Endodermal cell (in vitro differentiated cells): Measurements from ENCODE around the gene EIF4G1. TPM values are rescaled to one million over a fixed set of nuclear protein-coding genes. Genes with fewer than 3 reads are reported as not detected.
A peak's percentile ranks its signal among the peaks of the same experiment; 100 is the strongest.
"Not testable (repeated sequence)": the region's sequence is repeated elsewhere in the genome, so short reads cannot be mapped to it uniquely, and the experiment has no call there.

Experiments used
- DNase-seq: peaks from one replicate; pipeline ENCODE4 v3.0.0-alpha.2; 2017
- H3K27ac ChIP-seq: 2 replicates; pipeline ENCODE4 v1.5.1; 2013; ENCODE audit warnings: mild to moderate bottlenecking, low read depth, low read length, moderate library complexity
- H3K27me3 ChIP-seq: 2 replicates; pipeline ENCODE4 v1.6.1; 2013; ENCODE audit warnings: mild to moderate bottlenecking, low read length, moderate library complexity; ENCODE audit not compliant: insufficient read depth, control insufficient read depth, poor library complexity, severe bottlenecking
- H3K36me3 ChIP-seq: 2 replicates; pipeline ENCODE4 v1.7.0; 2013; ENCODE audit warnings: mild to moderate bottlenecking, low read length, moderate library complexity; ENCODE audit not compliant: control insufficient read depth, insufficient read depth
- H3K4me1 ChIP-seq: one replicate; pipeline ENCODE4 v1.7.0; 2013; ENCODE audit warnings: low read length; ENCODE audit not compliant: control insufficient read depth, insufficient read depth
- H3K4me3 ChIP-seq: 2 replicates; pipeline ENCODE4 v1.5.1; 2013; ENCODE audit warnings: mild to moderate bottlenecking, low read length, moderate library complexity
- H3K9ac ChIP-seq: 2 replicates; pipeline ENCODE4 v1.6.1; 2013; ENCODE audit warnings: mild to moderate bottlenecking, low read length, moderate library complexity; ENCODE audit not compliant: poor library complexity, severe bottlenecking; ENCODE audit errors: extremely low read depth
- H3K9me3 ChIP-seq: 2 replicates; pipeline ENCODE4 v1.6.1; 2013; ENCODE audit warnings: mild to moderate bottlenecking, low read length, moderate library complexity; ENCODE audit not compliant: control insufficient read depth
- H3K27ac Mint-ChIP-seq: 2 replicates; pipeline ENCODE4 v1.8.0; 2020; ENCODE audit warnings: mixed read lengths
- H3K27me3 Mint-ChIP-seq: 2 replicates; pipeline ENCODE4 v1.8.0; 2021; ENCODE audit warnings: mild to moderate bottlenecking, mixed read lengths; ENCODE audit not compliant: insufficient read depth
- H3K36me3 Mint-ChIP-seq: 2 replicates; pipeline ENCODE4 v1.8.0; 2020; ENCODE audit warnings: low read depth, mixed read lengths
- H3K4me1 Mint-ChIP-seq: 2 replicates; pipeline ENCODE4 v1.8.0; 2020; ENCODE audit warnings: mixed read lengths
- H3K4me3 Mint-ChIP-seq: 2 replicates; pipeline ENCODE4 v1.8.0; 2020; ENCODE audit warnings: mild to moderate bottlenecking, moderate library complexity, mixed read lengths
- H3K9me3 Mint-ChIP-seq: 2 replicates; pipeline ENCODE4 v1.8.0; 2020; ENCODE audit warnings: mild to moderate bottlenecking, mixed read lengths
- CTCF ChIP-seq: fragments of 200-600 bp; sonication (generic); conservative IDR thresholded peaks from 2 replicates; pipeline ENCODE4 v1.5.0; 2021; ENCODE audit warnings: antibody characterized with exemption, mild to moderate bottlenecking
- WGBS, 2 experiments: methylation state at CpG; one replicate each; pipeline versions ENCODE4 v1.1.5 to v1.1.7; 2013; ENCODE audit warnings: missing lambda C conversion rate in 2 of 2, mixed read lengths in 1 of 2; ENCODE audit not compliant: insufficient coverage in 1 of 2, insufficient read length in 1 of 2; 5-methylcytosine and 5-hydroxymethylcytosine counted together
- total RNA-seq, 2 donors: library from RNA; stranded (reverse); fragmentation: NEBNext Ultra II Directional in 1 of 2; extraction: Animal tissue kit (Norgen Biotek cat#: 25700) in 1 of 2; gene quantifications; 2 replicates in 1 of 2; 3 replicates in 1 of 2; pipeline ENCODE4 v1.2.1, GENCODE V29; 2021

Gene EIF4G1
- total RNA-seq, 2 donors from 2014 or later = 408 to 475 TPM

GRCh38 chr3:184337981-184338380, 23.6 kb downstream of the EIF4G1 start:
- Histone ChIP-seq H3K27me3 (no peaks in the 10 kb centered on the region), H3K9me3 (no peaks in the 10 kb centered on the region), H3K4me1 (no peaks in the 10 kb centered on the region), H3K36me3 (peaks cover 27% of the 10 kb centered on the region), H3K4me3 (no peak overlapping the region), H3K27ac (peak overlapping the region; percentile 89), H3K9ac (no peak overlapping the region)
- peak overlapping the region; percentile 15 for H3K4me3 Mint-ChIP-seq
- peak overlapping the region; percentile 8 for H3K27ac Mint-ChIP-seq
- peaks cover 14% of the 10 kb centered on the region for H3K4me1 Mint-ChIP-seq
- DNase-seq = no peak
- H3K27me3 Mint-ChIP-seq = peaks cover 4% of the 10 kb centered on the region
- peaks cover 35% of the 10 kb centered on the region for H3K36me3 Mint-ChIP-seq
- no peak for TF ChIP-seq CTCF
- H3K9me3 Mint-ChIP-seq = no peaks in the 10 kb centered on the region
- 78 to 88% methylated on average over 6 to 7 of the region's 7 CpGs for WGBS, 2 experiments

- Histone ChIP-seq H3K27ac (peak overlapping the region; percentile 89), H3K4me3 (no peak overlapping the region), H3K36me3 (peaks cover 27% of the 10 kb centered on the region), H3K9ac (no peak overlapping the region), H3K9me3 (no peaks in the 10 kb centered on the region), H3K27me3 (no peaks in the 10 kb centered on the region), H3K4me1 (no peaks in the 10 kb centered on the region)
- H3K27ac Mint-ChIP-seq = peak overlapping the region; percentile 35
- peak; percentile 93 for DNase-seq
- peaks cover 32% of the 10 kb centered on the region for H3K36me3 Mint-ChIP-seq
- H3K9me3 Mint-ChIP-seq = no peaks in the 10 kb centered on the region
- peaks cover 4% of the 10 kb centered on the region for H3K27me3 Mint-ChIP-seq
- peaks cover 14% of the 10 kb centered on the region for H3K4me1 Mint-ChIP-seq
- TF ChIP-seq CTCF = peak; percentile 49
- H3K4me3 Mint-ChIP-seq = peak overlapping the region; percentile 15
- 32 to 75% methylated on average over 14 to 37 of the region's 37 CpGs for WGBS, 2 experiments
These were observed 24.1 kb downstream of the EIF4G1 start for GRCh38 chr3:184338511-184338945.

GRCh38 chr3:184339001-184339400, 24.6 kb downstream of the EIF4G1 start:
- Mint-ChIP-seq H3K36me3 (peaks cover 27% of the 10 kb centered on the region), H3K27ac (no peak overlapping the region), H3K4me3 (no peak overlapping the region), H3K9me3 (no peaks in the 10 kb centered on the region), H3K27me3 (peaks cover 4% of the 10 kb centered on the region), H3K4me1 (peaks cover 14% of the 10 kb centered on the region)
- H3K9me3 ChIP-seq = no peaks in the 10 kb centered on the region
- H3K9ac ChIP-seq = no peak overlapping the region
- H3K4me3 ChIP-seq = no peak overlapping the region
- TF ChIP-seq CTCF = no peak
- no peaks in the 10 kb centered on the region for H3K4me1 ChIP-seq
- DNase-seq = no peak
- H3K27me3 ChIP-seq = no peaks in the 10 kb centered on the region
- peak overlapping the region; percentile 89 for H3K27ac ChIP-seq
- 83 to 92% methylated on average over 5 to 8 of the region's 8 CpGs for WGBS, 2 experiments
- H3K36me3 ChIP-seq = peaks cover 25% of the 10 kb centered on the region

GRCh38 chr3:184339451-184340135, 25.2 kb downstream of the EIF4G1 start:
- H3K9me3 ChIP-seq, H3K27me3 Mint-ChIP-seq, H3K9ac ChIP-seq, H3K4me3 Mint-ChIP-seq, DNase-seq, H3K4me3 ChIP-seq, H3K27ac ChIP-seq, H3K27me3 ChIP-seq, H3K27ac Mint-ChIP-seq, H3K9me3 Mint-ChIP-seq, H3K4me1 ChIP-seq: not testable (repeated sequence)
- peaks cover 14% of the 10 kb centered on the region for H3K4me1 Mint-ChIP-seq
- peaks cover 24% of the 10 kb centered on the region for H3K36me3 ChIP-seq
- WGBS, 2 experiments = 93 to 95% methylated on average over 14 to 19 of the region's 19 CpGs
- H3K36me3 Mint-ChIP-seq = peaks cover 22% of the 10 kb centered on the region
